Thymus (tissue), 11 donors: ENCODE measurements around the gene CPS1. TPM values are rescaled to one million over a fixed set of nuclear protein-coding genes. Genes with fewer than 3 reads are reported as not detected.

Source experiments
- DNase-seq, 9 donors: peaks; one replicate each; pipeline ENCODE4 v3.0.0-alpha.2; 2013; ENCODE audit warnings: low spot score in 9 of 9, low read depth in 6 of 9, missing footprints in 1 of 9
- H3K27ac ChIP-seq, 2 donors: one replicate each; pipeline ENCODE4 v1.5.1; 2013; ENCODE audit warnings: control low read depth in 1 of 2, low read depth in 1 of 2, low read length in 1 of 2, mild to moderate bottlenecking in 1 of 2, moderate library complexity in 1 of 2
- H3K27me3 ChIP-seq, 2 donors: one replicate each; pipeline ENCODE4 v1.5.1; 2013; ENCODE audit warnings: low read length in 1 of 2; ENCODE audit not compliant: control insufficient read depth in 2 of 2, insufficient read depth in 1 of 2
- H3K36me3 ChIP-seq, 2 donors: one replicate each; pipeline ENCODE4 v1.5.1; 2013; ENCODE audit warnings: low read length in 1 of 2, mild to moderate bottlenecking in 1 of 2, moderate library complexity in 1 of 2; ENCODE audit not compliant: control insufficient read depth in 2 of 2, insufficient read depth in 2 of 2
- H3K4me1 ChIP-seq, 2 donors: one replicate each; pipeline ENCODE4 v1.5.1; 2013; ENCODE audit warnings: low read length in 2 of 2; ENCODE audit not compliant: control insufficient read depth in 2 of 2, insufficient read depth in 2 of 2
- H3K4me3 ChIP-seq, 2 donors: one replicate each; pipeline ENCODE4 v1.5.1; 2013; ENCODE audit warnings: low read length in 2 of 2, control low read depth in 1 of 2, mild to moderate bottlenecking in 1 of 2
- H3K9me3 ChIP-seq, 2 donors: one replicate each; pipeline ENCODE4 v1.5.1; 2013; ENCODE audit warnings: low read length in 1 of 2, mild to moderate bottlenecking in 1 of 2; ENCODE audit not compliant: control insufficient read depth in 2 of 2, insufficient read depth in 1 of 2
- WGBS: extraction: QIAGEN DNeasy Blood & Tissue Kit; methylation state at CpG from one replicate; pipeline ENCODE4 v1.1.7; 2013; 5-methylcytosine and 5-hydroxymethylcytosine counted together
- polyA plus RNA-seq: library from polyadenylated mRNA; stranded (reverse); fragments of 200-250 nt; gene quantifications from one replicate; pipeline ENCODE4 v1.2.3, GENCODE V29; 2013
- total RNA-seq: library from RNA; stranded (reverse); fragments of 120-200 nt; gene quantifications from one replicate; pipeline ENCODE4 v1.2.4, GENCODE V29; 2013
- donor health status: healthy.

CPS1 gene
- total and polyA plus RNA-seq, 2 donors: 1.1 to 1.4 TPM

DNA sequence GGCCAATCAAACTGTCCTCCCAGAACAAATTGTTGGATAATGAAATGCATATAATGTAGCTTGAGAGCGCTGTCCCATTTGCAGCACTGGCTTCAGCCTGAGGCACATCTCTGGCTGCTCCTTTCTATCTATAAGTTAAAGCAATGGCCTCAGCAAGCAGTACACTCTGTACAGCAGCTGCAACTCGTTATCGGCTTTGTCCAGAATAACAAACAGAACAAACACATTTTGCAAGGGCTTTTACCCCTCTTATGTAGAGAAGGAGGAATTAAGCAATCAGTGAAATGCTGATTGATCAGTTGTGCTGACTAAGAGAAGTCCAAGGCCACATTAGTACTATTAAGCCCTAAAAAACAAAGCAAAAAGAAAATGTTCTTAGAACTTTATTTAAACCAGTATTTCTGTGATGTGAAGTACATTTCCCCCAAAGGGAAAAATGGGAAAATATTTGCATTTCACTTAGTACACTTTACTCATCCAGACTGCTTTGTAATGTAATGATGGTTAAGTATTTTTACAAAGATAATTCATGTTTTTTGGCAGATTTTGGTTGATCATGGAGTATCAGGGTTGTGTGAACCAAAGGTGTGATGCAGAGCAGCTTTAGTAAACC, 15.0 kb upstream of the CPS1 start:
- Histone ChIP-seq H3K27ac (no peak overlapping the region), H3K4me1 (no peaks in the 10 kb centered on the region), H3K4me3 (no peak overlapping the region), H3K27me3 (no peaks in the 10 kb centered on the region), H3K36me3 (no peaks in the 10 kb centered on the region), H3K9me3 (no peaks in the 10 kb centered on the region)
- DNase-seq: no peak
- WGBS: 92% methylated on average over 3 of the region's 3 CpGs

DNA sequence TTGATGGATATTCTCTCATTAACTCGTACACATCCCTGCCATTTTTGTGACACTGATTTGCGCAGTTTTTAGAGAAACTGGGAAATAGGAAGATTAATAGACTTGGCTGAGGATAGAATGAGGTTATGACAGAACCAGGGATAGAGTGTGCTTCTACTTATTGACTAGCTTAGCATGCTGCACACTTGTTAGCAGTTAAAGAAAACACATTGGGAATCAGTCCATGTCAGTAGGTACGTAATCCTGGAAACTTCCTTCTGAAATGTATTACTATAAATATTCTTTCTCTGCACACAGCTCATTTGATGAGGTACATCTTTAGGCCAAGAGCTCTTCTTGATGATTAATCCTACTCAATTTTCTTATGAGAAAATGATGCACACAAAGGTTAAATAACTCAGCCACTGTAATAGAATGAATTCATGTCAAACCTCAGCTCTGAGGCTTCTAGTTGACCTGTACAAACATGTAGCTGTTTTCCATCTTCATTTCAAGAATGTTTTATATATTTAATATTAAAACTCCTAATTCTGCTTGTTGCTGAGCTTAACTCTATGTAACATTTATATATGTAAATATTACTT, 12.3 kb upstream of the CPS1 start:
- DNase-seq: no peak
- no peaks in the 10 kb centered on the region for H3K4me1 ChIP-seq
- 95% methylated on average over 3 of the region's 3 CpGs for WGBS
- H3K9me3 ChIP-seq: no peaks in the 10 kb centered on the region
- H3K4me3 ChIP-seq: no peak overlapping the region
- H3K27ac ChIP-seq: no peak overlapping the region
- no peaks in the 10 kb centered on the region for H3K27me3 ChIP-seq
- H3K36me3 ChIP-seq: no peaks in the 10 kb centered on the region

DNA sequence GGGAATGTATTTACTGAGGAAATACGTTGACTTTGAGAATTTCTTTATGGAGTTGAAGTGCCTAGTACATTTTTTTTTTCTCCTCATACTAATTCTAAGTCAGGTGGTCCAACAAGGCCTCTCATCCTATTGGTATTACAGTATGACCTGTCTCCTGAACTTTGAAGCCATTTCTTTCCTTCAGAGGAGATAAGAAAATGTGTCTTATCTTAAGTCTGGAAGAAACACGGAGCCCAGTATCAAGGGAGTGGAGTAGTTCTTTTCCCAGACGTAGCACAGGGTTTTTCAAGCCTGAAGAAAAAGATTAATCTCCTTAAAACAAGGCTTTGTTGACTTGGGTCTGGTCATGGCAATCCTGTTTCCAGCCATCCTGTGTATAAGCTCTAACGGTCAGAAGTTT, 11.6 kb upstream of the CPS1 start:
- H3K36me3 ChIP-seq: no peaks in the 10 kb centered on the region
- no peak overlapping the region for H3K27ac ChIP-seq
- no peak overlapping the region for H3K4me3 ChIP-seq
- H3K4me1 ChIP-seq: no peaks in the 10 kb centered on the region
- no peaks in the 10 kb centered on the region for H3K27me3 ChIP-seq
- H3K9me3 ChIP-seq: no peaks in the 10 kb centered on the region
- 85% methylated on average over 4 of the region's 4 CpGs for WGBS
- no peak for DNase-seq

DNA sequence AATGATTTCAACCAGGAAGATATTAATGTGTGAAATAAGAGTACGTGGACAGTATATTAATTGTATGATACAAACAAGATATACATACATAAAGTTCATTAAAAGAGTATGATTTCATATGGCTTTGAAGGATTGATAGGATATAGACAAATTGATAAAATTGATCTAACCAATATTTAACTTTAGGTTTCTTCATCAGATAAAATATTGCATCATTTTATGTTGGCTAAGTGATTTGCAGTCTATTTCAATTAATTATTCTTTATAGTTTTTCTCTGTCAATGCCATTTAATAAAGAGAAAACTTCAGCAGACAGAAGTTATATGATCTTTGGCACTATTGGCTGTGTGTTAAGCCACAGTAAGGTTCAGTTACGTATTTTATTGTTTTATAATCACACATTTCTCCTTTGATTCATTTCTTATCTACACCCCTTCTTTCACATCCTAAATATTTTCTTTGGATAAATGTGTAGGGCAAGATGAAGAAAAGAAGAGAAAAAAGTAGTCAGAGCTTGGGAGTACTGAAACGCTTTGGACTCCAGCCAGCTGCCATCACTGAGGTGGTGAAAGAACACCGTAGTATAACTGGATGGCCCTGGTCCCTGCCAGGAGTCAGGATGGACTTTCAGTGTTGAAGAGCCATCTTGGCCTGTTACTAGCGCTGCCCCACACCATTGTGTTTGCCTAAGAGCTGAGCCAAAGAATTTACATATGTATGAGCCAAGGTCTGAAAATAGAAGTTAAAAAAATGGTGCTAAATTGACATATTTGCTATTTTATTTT, 9.8 kb upstream of the CPS1 start:
- Histone ChIP-seq H3K4me3 (no peak overlapping the region), H3K4me1 (no peaks in the 10 kb centered on the region), H3K36me3 (no peaks in the 10 kb centered on the region), H3K9me3 (no peaks in the 10 kb centered on the region), H3K27ac (no peak overlapping the region), H3K27me3 (no peaks in the 10 kb centered on the region)
- 93% methylated on average over 5 of the region's 5 CpGs for WGBS
- no peak for DNase-seq

DNA sequence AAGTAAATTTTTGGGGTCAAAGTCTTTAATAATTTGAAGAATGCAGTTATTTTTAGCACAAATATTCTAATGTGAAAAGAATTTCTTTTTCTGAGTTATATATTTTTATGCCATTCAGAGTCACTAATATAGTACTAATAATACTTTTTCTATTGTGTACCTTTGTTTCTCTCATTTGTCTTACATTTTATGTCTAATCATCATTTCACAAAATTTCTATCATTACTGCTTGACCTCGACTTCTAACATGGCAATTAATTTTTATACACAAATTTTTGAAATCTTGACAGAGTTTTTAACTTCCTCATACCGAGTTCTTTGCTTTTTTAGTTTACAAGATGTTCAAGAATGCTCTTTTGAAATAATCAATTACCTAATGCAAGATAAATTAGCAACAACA, 8.4 kb upstream of the CPS1 start:
- no peaks in the 10 kb centered on the region for H3K4me1 ChIP-seq
- 58% methylated on average over 2 of the region's 2 CpGs for WGBS

DNA sequence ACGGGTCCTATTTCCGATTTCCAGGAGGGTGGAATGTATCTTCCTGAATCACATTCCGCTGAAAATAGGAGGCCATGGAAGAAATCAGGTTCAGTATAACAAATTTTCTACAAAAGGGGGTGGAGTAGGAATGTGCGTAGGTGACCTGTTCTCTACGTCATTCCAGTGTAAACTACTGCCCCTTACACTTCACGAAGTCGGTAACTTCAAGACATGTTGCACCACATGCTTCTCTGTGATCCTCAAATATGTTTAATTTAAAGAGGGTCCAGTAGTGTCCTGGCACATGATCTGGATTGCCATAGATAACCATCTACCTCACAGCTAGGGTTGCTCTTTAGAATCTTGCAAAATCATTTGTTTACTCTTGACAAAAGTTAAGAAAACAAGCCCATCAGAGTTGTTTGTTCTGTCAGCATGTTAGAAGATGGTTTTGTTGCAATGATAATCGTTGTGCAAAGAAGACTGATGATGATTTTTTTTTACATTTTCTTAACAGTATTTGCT, 7.5 kb upstream of the CPS1 start:
- H3K4me3 ChIP-seq: no peak overlapping the region
- no peaks in the 10 kb centered on the region for H3K4me1 ChIP-seq
- H3K27ac ChIP-seq: no peak overlapping the region
- no peaks in the 10 kb centered on the region for H3K9me3 ChIP-seq
- DNase-seq: no peak
- H3K36me3 ChIP-seq: no peaks in the 10 kb centered on the region
- H3K27me3 ChIP-seq: no peaks in the 10 kb centered on the region
- WGBS: 86% methylated on average over 8 of the region's 8 CpGs

More for the DNA sequence above, 8.4 kb upstream of the CPS1 start:
- no peak for DNase-seq
- no peaks in the 10 kb centered on the region for H3K27me3 ChIP-seq
- no peaks in the 10 kb centered on the region for H3K36me3 ChIP-seq
- H3K27ac ChIP-seq: no peak overlapping the region
- H3K4me3 ChIP-seq: no peak overlapping the region
- no peaks in the 10 kb centered on the region for H3K9me3 ChIP-seq

DNA sequence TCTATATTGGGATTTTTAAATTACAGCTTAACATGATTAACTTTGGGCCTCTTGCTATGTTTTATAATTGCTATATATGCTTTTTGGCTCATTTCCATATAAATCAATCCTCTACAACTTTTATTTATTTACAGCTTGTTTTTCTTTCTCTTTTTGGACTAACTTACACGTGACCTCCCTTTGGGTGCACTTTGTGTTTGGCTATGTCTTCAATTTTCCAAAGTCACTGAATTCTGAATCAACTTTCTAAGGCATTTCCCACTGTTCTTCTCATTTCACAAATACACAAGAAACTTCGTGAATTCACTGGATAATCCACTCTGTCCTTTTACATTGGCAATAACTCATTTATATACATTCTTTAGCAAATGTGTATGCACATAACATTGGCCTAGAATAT, 5.4 kb upstream of the CPS1 start:
- H3K27me3 ChIP-seq: no peaks in the 10 kb centered on the region
- no peaks in the 10 kb centered on the region for H3K36me3 ChIP-seq
- no peaks in the 10 kb centered on the region for H3K4me1 ChIP-seq
- 80% methylated on average over 2 of the region's 2 CpGs for WGBS
- H3K4me3 ChIP-seq: no peak overlapping the region
- DNase-seq: no peak
- H3K9me3 ChIP-seq: no peaks in the 10 kb centered on the region
- no peak overlapping the region for H3K27ac ChIP-seq

DNA sequence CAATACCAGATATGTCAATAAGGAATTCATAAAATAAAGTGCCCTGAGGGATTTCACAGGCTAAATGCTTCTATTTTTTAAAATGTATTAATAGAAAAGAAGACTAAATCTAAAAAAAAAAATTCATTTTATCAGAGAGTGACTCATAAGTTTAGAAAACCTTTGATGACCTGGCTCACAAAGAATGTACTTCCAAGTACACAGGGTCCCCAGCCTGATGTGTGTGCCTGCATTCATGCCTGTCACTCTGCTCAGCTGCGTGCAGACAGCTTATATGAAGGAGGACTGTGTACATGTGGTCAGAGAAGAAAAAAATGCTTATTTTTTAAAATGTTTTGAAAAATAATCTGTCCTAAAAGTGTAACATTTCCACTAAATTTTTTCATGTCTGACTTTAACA, 3.0 kb upstream of the CPS1 start:
- H3K9me3 ChIP-seq: no peaks in the 10 kb centered on the region
- no peak for DNase-seq
- H3K4me3 ChIP-seq: no peak overlapping the region
- H3K36me3 ChIP-seq: no peaks in the 10 kb centered on the region
- H3K4me1 ChIP-seq: no peaks in the 10 kb centered on the region
- H3K27ac ChIP-seq: no peak overlapping the region
- 100% methylated on average over 1 of the region's 1 CpG for WGBS
- H3K27me3 ChIP-seq: no peaks in the 10 kb centered on the region

DNA sequence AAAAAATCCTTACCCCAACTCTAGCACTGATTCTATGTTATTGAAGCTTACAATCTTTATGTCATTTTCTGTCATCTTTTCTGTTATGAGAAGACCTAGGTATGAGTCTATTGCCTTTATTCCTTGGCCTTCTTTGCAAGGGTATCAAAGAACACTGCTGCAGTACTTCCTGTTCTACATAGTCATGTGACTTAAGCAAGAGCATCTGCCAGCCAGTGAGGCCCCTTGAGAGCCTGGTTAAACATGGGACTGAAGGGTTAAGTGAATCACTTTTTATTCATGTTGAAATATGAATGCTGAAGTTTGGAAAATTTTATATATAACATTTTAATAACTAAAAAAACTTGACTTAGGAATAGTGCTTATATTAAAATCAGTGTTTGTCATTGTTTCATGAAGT, 844 bp upstream of the CPS1 start:
- no peak for DNase-seq
- no peak overlapping the region for H3K4me3 ChIP-seq
- no peaks in the 10 kb centered on the region for H3K9me3 ChIP-seq
- no peak overlapping the region for H3K27ac ChIP-seq
- no peaks in the 10 kb centered on the region for H3K27me3 ChIP-seq
- H3K36me3 ChIP-seq: no peaks in the 10 kb centered on the region
- no peaks in the 10 kb centered on the region for H3K4me1 ChIP-seq
